Transverse colon (tissue), 4 donors: ENCODE measurements around the gene LGALS16.

ENCODE experiments used
- CTCF ChIP-seq, 5 experiments: fragments of 200-600 bp in 3 of 5; fragments of 450-650 bp in 2 of 5; sonication (generic) in 3 of 5; IDR thresholded peaks; 1 replicate in 2 of 5; 2 replicates in 3 of 5; pipeline ENCODE4 v1.5.1; 2016 to 2017; ENCODE audit warnings: antibody characterized with exemption in 5 of 5, inconsistent platforms in 3 of 5, mild to moderate bottlenecking in 2 of 5, moderate library complexity in 1 of 5
- EP300 ChIP-seq: sonication (generic); formaldehyde crosslinking; IDR thresholded peaks from one replicate; pipeline ENCODE4 v1.6.1; 2017; ENCODE audit warnings: antibody characterized with exemption, low read depth
- POLR2A ChIP-seq: fragments of 450-650 bp; IDR thresholded peaks from one replicate; pipeline ENCODE4 v1.6.1; 2016; ENCODE audit warnings: antibody characterized with exemption, mild to moderate bottlenecking, moderate library complexity
- POLR2AphosphoS5 ChIP-seq, 3 donors: sonication (generic); formaldehyde crosslinking; IDR thresholded peaks; one replicate each; pipeline ENCODE4 v1.6.1; 2016; ENCODE audit warnings: antibody characterized with exemption in 3 of 3

- TF ChIP-seq CTCF (IDR thresholded peaks at IDR 0.05) (no peak), POLR2AphosphoS5 (IDR thresholded peaks at IDR 0.05) (no peak), POLR2A (no peak), EP300 (no peak)
These were observed 50.0 kb downstream of the LGALS16 start for GRCh38 chr19:39705578-39706188.
